Raji (cell line): Measurements from ENCODE around the gene DPYD.

ENCODE experiments used
- POLR2A ChIP-seq: IDR thresholded peaks from 2 replicates; pipeline ENCODE4 v1.6.1; 2011; ENCODE audit warnings: low read depth, low read length, control low read depth; ENCODE audit not compliant: insufficient read depth

DPYD gene

DNA sequence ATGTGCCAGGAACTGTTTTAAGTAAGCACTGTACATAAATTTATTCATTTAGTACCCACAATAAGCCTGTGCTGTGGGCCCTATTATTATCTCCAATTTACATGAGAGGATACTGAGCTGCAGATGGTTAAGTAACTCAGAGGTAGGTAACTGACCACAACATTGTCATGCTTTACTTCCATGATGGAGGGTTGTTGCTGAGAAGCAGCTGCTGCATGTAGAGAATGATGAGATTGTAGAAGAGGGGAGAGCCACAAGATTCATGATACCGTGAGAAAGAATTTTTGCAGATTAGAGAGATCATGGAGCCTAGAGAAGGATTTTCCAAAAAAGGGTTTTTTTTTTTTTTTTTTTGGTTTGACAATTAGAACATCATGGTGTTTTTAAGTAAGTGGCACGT, 886.2 kb downstream of the DPYD start:
- TF ChIP-seq POLR2A = no peak

DNA sequence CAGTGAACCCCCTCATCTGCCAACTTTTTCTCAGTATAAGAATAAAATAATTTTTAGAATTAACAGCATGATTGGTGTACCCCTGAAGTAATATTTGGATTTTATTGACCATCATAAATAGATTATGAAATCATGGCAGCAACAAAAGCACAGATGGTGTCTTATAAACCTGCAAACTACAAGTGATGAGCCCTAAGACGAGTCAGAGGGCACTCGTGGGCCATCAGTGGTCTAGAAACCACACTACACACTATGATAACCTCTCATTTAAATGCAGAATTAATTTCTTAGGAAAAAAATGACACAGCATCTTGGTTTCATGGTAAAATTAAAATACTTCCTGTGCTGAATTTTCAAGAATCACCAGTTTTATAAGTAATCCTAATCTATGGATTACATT, 886.9 kb downstream of the DPYD start:
- TF ChIP-seq POLR2A = no peak
